NCI-H2227 (cell line): ENCODE data around the gene TUBA1A.
"Not testable (repeated sequence)": the region's sequence is repeated elsewhere in the genome, so short reads cannot be mapped to it uniquely, and the experiment has no call there.

Experiments
- DNase-seq: peaks from one replicate; lab custom pipeline; 2025; ENCODE audit not compliant: unreplicated experiment; lab: John Stamatoyannopoulos, UW

Gene TUBA1A

DNA sequence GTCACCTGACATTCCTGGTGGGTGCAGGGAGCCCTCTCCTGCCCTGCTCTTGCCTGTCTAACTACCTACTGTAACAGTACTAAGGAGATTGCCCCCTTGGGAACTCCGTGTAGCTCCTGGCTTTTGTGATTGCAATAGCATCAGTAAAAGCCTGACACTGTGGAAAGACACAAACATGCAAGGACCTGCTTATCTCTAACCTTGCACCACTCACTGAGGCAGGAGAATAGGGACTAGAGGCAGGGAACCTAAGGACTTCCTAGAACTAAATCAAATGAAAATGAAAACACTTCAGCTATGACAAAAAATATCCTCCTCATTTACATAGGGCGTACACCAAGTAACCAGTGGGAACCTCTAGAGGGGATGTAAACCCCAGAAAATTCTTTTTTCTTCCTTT, 28.5 kb downstream of the TUBA1A start:
- no peak for DNase-seq

DNA sequence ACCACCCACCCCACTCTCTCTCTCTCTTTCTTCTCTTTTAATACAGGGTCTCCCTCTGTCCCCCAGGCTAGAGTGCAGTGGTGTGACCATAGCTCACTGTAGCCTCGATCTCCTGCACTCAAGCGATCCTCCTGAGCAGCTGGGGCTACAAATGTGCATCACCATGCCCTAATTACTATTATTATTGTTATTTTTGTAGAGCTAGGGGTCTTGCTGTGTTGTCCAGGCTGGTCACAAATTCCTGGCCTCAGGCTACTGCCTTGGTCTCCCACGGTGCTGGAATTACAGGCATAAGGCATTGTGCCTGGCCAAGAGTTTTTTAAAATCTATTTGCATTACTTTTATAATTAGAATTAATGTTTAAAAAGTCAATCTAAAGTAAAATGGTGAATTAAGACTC, 34.7 kb downstream of the TUBA1A start:
- no peak for DNase-seq

DNA sequence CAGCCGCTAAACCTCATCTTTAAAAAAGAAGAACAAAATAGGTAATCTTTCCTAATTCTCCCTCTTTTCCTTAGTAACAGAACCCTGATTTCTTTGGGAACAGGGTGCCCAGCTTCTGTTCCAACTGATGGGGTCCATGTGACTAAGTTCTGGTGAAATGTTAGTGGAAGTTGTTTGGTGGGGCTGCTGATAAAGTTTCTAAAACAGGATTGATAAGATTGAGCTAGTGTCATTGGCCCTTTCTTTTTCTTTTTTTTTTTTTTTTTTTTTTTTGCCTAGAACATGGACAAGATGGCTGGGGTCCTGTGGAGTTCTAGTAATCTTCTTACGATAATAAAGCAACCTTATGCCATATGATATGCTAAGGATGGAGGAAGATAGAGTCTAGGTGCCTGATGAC, 41.5 kb downstream of the TUBA1A start:
- DNase-seq: no peak

DNA sequence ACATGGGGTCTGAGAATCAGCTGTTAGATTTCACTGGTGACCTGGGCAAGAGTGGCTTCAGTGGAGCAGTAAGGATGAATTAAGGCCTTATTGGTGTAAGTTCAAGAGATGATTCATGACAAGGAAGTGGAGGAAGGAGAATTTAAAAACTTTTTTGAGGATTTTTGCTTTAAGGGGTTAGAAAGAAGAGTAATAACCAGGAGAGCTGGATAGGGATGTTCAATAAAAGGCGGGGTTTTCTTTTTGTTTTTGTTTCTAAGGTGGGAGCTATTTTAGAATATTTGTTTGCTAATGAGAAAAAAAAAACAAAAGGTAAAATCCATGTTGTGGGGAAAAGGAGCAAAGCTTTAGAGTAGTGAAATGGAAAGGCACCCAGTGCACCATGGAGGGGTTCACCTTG, 42.5 kb downstream of the TUBA1A start:
- DNase-seq: no peak

DNA sequence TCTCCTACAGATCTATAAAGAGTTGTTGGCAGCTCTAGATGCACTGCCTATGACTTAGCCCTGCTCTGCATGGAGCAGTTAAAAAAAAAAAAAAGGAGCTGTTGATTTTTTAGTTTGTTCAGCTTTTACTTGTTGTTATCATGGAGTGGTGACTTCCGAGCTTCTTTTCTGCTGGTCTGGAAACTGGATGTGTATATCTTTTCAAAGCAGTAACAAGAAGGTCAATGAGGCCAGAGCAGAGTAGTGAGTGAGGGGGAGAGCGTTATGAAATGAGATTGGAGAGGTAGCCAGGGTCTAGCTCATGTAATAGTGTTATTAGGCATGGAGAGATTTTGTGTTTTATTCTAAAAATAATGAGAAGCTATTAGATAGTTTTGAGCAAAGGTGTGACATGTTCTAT, 44.5 kb downstream of the TUBA1A start:
- DNase-seq: no peak

DNA sequence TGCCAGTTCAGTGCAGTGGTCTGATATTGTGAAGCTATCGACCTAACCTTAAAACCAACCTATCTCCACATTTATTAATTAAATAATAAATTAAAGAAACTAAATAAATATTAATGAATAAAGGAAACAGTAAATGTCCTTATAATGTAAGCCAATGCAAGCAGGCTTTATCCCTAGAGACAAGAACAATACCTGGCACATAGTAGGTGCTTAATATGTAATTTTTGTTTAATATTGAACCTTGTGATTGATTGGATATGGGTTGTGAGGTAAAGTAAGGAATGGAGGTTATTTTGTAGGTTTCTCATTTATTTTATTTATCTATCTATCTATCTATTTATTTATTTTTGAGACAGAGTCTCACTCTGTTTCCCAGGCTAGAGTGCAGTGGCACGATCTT, 49.9 kb downstream of the TUBA1A start:
- DNase-seq: no peak

DNA sequence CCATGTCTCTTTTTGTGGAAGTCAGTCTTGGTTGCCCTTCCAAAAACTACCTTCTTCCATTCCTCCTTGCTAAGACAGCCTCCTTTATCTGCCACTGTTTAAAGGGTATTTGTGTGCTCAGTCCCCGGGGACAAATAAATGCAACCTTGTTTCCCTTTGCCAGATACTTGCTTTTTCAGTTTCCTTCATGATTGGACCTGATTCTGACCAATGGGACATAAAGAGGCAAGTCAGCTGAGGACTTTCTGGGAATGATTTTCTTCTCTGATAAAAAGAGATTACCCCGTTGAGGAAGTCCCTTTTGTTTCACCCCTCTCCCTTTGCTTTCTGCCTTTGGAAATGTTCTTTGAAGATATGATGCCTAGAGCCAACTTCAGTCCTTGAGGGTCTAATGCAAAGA, 50.3 kb downstream of the TUBA1A start:
- no peak for DNase-seq

DNA sequence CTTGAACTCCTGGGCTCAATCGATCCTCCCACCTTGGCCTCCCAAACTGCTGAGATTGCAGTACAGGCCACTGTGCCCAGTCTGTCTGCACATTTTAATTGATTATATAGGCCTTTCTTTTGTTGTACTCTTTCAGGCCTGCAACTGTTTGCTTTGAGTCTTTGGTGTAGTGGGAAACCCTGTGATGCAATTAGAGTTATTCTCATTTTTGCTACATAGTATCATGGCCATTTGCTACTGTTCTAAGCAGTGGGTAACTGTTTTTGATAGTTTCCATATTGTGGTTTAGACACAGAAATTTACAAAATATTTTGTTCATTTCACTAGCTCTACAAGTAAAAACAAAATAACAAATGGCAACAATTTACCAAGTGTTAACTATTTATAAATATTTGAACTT, 51.4 kb downstream of the TUBA1A start:
- DNase-seq: no peak

DNA sequence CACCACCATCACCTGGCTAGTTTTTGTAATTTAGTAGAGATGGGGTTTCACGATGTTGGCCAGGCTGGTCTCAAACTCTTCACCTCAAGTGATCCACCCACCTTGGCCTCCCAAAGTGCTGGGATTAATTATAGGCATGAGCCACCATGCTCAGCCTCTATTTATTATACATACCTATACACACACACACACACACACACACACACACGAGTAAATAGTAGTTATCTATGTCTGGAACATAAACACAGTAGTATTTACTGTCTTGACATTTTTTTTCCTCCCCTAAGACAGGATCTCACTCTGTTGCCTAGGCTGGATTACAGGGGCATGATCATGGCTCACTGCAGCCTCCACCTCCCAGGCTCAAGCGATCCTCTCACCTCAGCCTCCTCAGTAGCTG, 51.9 kb downstream of the TUBA1A start:
- not testable (repeated sequence) for DNase-seq
